HG02840 (cell line): ENCODE measurements around the gene FSTL1.
A peak's percentile ranks its signal among the peaks of the same experiment; 100 is the strongest.
"Not testable (repeated sequence)": the region's sequence is repeated elsewhere in the genome, so short reads cannot be mapped to it uniquely, and the experiment has no call there.

Source experiments
- ATAC-seq: cut with Tn5 transposase; IDR thresholded peaks from one replicate; pipeline ENCODE4 v1.9.1; 2021; ENCODE audit warnings: mild to moderate bottlenecking, moderate library complexity, moderate number of reproducible peaks; ENCODE audit not compliant: unreplicated experiment, low FRiP score

The FSTL1 gene

GRCh38 chr3:120419797-120420196 lies 31.0 kb downstream of the FSTL1 start:
- ATAC-seq = no peak

GRCh38 chr3:120418866-120419490 lies 31.8 kb downstream of the FSTL1 start:
- ATAC-seq = peak; percentile 38

- no peak for ATAC-seq
Measured at GRCh38 chr3:120418446-120418845, 32.3 kb downstream of the FSTL1 start.

GRCh38 chr3:120417272-120417911 lies 33.4 kb downstream of the FSTL1 start:
- peak; percentile 100 for ATAC-seq

GRCh38 chr3:120416868-120417267 lies 33.9 kb downstream of the FSTL1 start:
- peak; percentile 21 for ATAC-seq

GRCh38 chr3:120415756-120416155 lies 35.0 kb downstream of the FSTL1 start:
- ATAC-seq = no peak

- no peak for ATAC-seq
Measured at GRCh38 chr3:120410541-120410940, 40.3 kb downstream of the FSTL1 start.

- ATAC-seq = no peak
Measured at GRCh38 chr3:120410116-120410515, 40.7 kb downstream of the FSTL1 start.

GRCh38 chr3:120407508-120408287 lies 43.1 kb downstream of the FSTL1 start:
- no peak for ATAC-seq

GRCh38 chr3:120404876-120405275 lies 45.9 kb downstream of the FSTL1 start:
- ATAC-seq = no peak

GRCh38 chr3:120402257-120402656 lies 48.5 kb downstream of the FSTL1 start:
- ATAC-seq = no peak

- ATAC-seq = peak; percentile 89
Measured at GRCh38 chr3:120399372-120399771, 51.4 kb downstream of the FSTL1 start.

GRCh38 chr3:120396469-120396868 lies 54.3 kb downstream of the FSTL1 start:
- no peak for ATAC-seq

- no peak for ATAC-seq
Measured at GRCh38 chr3:120394347-120394746, 56.4 kb downstream of the FSTL1 start.

GRCh38 chr3:120393761-120394160 lies 57.0 kb downstream of the FSTL1 start:
- ATAC-seq = no peak

- ATAC-seq = no peak
Measured at GRCh38 chr3:120393243-120393642, 57.5 kb downstream of the FSTL1 start.

GRCh38 chr3:120382941-120383447 lies 67.8 kb downstream of the FSTL1 start:
- no peak for ATAC-seq

- ATAC-seq = no peak
Measured at GRCh38 chr3:120381503-120381902, 69.3 kb downstream of the FSTL1 start.

GRCh38 chr3:120377948-120378347 lies 72.8 kb downstream of the FSTL1 start:
- not testable (repeated sequence) for ATAC-seq

- no peak for ATAC-seq
Measured at GRCh38 chr3:120370463-120370862, 80.3 kb downstream of the FSTL1 start.

GRCh38 chr3:120369037-120369467 lies 81.7 kb downstream of the FSTL1 start:
- peak; percentile 77 for ATAC-seq
